Measurements from ENCODE around the gene RILP.

DNA sequence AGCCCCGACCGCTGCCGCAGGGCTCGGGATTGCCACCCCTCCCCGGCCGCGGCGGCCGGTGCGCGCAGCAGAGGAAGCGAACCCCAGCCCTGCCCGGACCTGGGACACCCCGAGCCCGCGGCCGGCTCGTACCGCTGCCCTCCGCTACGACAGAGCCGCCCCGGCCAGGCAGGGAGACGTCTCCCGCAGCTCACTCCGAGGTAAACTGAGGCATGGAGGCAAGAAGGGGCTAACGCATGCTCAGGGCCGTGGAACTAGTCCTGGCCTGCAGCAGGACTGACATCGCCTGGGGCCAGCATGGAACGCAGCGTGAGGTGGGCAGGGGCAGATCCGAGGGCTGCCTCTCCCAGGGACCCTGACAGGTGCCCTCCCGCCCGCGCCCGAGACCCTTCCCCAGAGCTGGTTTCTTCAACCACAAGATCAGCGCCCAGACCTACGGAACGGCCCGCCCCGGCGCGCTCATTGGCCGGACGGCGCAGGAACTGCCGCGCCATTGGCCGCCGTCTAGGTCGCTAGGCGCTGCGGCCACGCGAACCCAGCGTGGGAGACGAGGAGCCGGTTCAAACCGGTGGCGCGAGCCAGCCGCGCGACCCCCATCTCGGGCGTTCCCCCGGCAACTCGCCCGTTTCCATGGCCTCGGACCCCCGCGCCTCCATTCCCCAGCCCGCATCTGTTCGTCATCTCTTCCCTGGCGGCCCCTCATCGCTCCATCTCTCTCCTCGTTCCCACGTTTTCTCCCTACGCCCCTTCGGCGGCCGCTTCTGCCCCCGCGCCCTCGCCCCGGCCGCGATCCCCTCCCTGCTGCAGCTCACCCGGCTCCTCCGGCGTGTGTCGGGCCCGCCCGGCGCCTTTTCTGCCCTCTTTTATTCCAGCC, 21.4 kb downstream of the RILP start, which contains the start of gene SLC43A2:
- TF ChIP-seq POLR2A (IDR thresholded peaks at IDR 0.05) (peak in 1 of 2 donors; percentile 36), EP300 (IDR thresholded peaks at IDR 0.05) (no peak)
